Nephron (organoid): ENCODE data around the gene ZNF467.

Experiments
- H3K27ac Mint-ChIP-seq, 3 experiments: 2 replicates each; pipeline ENCODE4 v1.8.0; 2020; ENCODE audit warnings: mixed read lengths in 3 of 3, mild to moderate bottlenecking in 2 of 3, moderate library complexity in 1 of 3
- H3K27me3 Mint-ChIP-seq: 2 replicates; pipeline ENCODE4 v1.8.0; 2021; ENCODE audit warnings: low read depth, mild to moderate bottlenecking, moderate library complexity, mixed read lengths
- H3K36me3 Mint-ChIP-seq: 2 replicates; pipeline ENCODE4 v1.8.0; 2020; ENCODE audit warnings: low read depth, mixed read lengths
- H3K4me1 Mint-ChIP-seq: 2 replicates; pipeline ENCODE4 v1.8.0; 2020; ENCODE audit warnings: mixed read lengths
- H3K4me3 Mint-ChIP-seq, 3 experiments: 2 replicates each; pipeline ENCODE4 v1.8.0; 2020; ENCODE audit warnings: mild to moderate bottlenecking in 3 of 3, mixed read lengths in 3 of 3, moderate library complexity in 2 of 3
- H3K9me3 Mint-ChIP-seq: 2 replicates; pipeline ENCODE4 v1.8.0; 2020; ENCODE audit warnings: mixed read lengths
- TF ChIP-seq, protein P1 (sequence below), 3 experiments: fragments of 200-600 bp; sonication (generic); IDR thresholded peaks; one replicate each; pipeline ENCODE4 v1.5.0; 2021; ENCODE audit warnings: antibody characterized with exemption in 3 of 3; ENCODE audit not compliant: unreplicated experiment in 3 of 3

Gene ZNF467

GRCh38 chr7:149731207-149731955 lies 42.0 kb downstream of the ZNF467 start:
- H3K27ac Mint-ChIP-seq = no peak overlapping the region
- H3K4me3 Mint-ChIP-seq = no peak overlapping the region
- H3K9me3 Mint-ChIP-seq = no peaks in the 10 kb centered on the region
- peaks cover 21% of the 10 kb centered on the region for H3K36me3 Mint-ChIP-seq
- H3K4me1 Mint-ChIP-seq = peaks cover 16% of the 10 kb centered on the region
- no peaks in the 10 kb centered on the region for H3K27me3 Mint-ChIP-seq
- TF ChIP-seq, protein P1, sequence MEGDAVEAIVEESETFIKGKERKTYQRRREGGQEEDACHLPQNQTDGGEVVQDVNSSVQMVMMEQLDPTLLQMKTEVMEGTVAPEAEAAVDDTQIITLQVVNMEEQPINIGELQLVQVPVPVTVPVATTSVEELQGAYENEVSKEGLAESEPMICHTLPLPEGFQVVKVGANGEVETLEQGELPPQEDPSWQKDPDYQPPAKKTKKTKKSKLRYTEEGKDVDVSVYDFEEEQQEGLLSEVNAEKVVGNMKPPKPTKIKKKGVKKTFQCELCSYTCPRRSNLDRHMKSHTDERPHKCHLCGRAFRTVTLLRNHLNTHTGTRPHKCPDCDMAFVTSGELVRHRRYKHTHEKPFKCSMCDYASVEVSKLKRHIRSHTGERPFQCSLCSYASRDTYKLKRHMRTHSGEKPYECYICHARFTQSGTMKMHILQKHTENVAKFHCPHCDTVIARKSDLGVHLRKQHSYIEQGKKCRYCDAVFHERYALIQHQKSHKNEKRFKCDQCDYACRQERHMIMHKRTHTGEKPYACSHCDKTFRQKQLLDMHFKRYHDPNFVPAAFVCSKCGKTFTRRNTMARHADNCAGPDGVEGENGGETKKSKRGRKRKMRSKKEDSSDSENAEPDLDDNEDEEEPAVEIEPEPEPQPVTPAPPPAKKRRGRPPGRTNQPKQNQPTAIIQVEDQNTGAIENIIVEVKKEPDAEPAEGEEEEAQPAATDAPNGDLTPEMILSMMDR (IDR thresholded peaks at IDR 0.05; ENCODE audit: unreplicated experiment in 3 of 3) = no peak

DNA sequence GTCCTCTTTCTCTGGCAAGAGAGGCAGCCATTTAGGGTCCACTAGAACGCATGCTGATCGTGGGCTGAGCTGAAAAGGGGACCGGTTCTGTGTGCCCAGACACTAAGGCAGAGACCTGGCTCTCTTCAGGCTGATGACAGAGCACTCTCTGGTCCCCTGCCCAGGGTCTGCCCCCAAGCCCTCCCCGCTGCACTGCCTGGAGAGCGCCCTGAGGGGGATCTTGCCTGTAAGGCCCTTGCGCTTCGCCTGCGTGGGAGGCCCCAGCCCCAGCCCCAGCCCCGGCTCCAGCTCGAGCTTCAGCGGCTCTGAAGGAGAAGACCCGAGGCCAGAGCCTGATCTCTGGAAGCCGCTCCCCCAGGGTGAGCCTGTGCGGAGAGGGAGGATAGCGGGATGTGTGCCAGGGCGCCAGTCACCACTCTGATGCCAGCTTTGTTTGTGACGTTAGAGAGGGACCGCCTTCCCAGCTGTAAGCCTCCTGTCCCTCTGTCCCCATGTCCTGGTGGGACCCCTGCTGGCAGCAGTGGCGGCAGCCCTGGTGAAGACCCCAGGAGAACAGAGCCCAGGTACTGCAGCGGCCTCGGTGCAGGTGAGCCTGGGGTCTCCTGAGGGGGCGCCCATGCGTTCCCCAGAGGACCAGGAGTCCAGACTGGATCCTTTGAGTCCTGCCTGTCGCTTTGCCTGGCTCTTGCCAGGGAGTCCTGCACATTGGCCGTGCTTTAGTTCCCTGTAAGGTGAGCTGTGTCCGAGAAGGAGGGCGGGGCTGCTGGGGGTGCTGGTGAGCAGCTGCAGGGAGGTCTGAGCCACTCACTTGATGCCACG lies 43.2 kb downstream of the ZNF467 start:
- H3K9me3 Mint-ChIP-seq = no peaks in the 10 kb centered on the region

GRCh38 chr7:149729586-149729982 lies 43.8 kb downstream of the ZNF467 start:
- TF ChIP-seq, protein P1 (IDR thresholded peaks at IDR 0.05; ENCODE audit: unreplicated experiment in 3 of 3) = no peak
- H3K27ac Mint-ChIP-seq = no peak overlapping the region
- H3K4me1 Mint-ChIP-seq = peaks cover 16% of the 10 kb centered on the region
- no peaks in the 10 kb centered on the region for H3K27me3 Mint-ChIP-seq
- H3K9me3 Mint-ChIP-seq = no peaks in the 10 kb centered on the region
- peaks cover 21% of the 10 kb centered on the region for H3K36me3 Mint-ChIP-seq
- no peak overlapping the region for H3K4me3 Mint-ChIP-seq

More for the DNA sequence above, 43.2 kb downstream of the ZNF467 start:
- no peaks in the 10 kb centered on the region for H3K27me3 Mint-ChIP-seq
- H3K4me3 Mint-ChIP-seq = no peak overlapping the region
- TF ChIP-seq, protein P1 (IDR thresholded peaks at IDR 0.05; ENCODE audit: unreplicated experiment in 3 of 3) = no peak
- peaks cover 21% of the 10 kb centered on the region for H3K36me3 Mint-ChIP-seq
- H3K4me1 Mint-ChIP-seq = peaks cover 16% of the 10 kb centered on the region
- no peak overlapping the region for H3K27ac Mint-ChIP-seq

- TF ChIP-seq, protein P1 (IDR thresholded peaks at IDR 0.05; ENCODE audit: unreplicated experiment in 3 of 3) = no peak
- no peaks in the 10 kb centered on the region for H3K27me3 Mint-ChIP-seq
- no peaks in the 10 kb centered on the region for H3K9me3 Mint-ChIP-seq
- H3K27ac Mint-ChIP-seq = no peak overlapping the region
- H3K4me1 Mint-ChIP-seq = peaks cover 16% of the 10 kb centered on the region
- H3K36me3 Mint-ChIP-seq = peaks cover 27% of the 10 kb centered on the region
- H3K4me3 Mint-ChIP-seq = no peak overlapping the region
Measured at GRCh38 chr7:149728491-149729375, 44.7 kb downstream of the ZNF467 start.

DNA sequence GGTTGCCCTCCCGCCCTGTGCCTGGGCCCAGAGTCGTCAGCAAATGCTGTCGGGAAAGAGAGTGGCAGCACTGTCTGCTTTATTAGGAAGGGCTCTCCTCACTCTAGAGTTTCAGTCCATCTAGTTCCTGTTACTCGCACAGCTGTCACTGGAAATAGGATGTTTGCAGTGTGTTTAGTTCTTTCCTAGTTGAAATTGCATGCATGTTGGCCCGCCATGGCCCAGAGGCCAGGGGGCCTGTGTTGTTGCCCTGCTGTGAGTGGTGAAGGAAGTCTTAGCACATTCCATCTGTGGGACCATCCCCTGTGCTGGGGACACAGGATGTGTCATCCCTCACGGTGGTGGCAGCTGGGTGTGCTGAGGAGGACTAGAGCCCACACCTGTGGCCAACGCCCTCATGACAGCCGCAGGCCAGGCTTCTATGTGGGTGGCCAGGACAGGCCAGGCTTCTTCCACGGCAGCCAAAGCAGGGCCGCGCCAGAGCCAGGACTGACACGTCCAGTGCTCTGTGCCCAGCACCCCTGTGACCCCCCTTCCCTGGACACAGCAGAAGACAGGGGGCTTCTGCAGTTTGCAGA lies 45.4 kb downstream of the ZNF467 start:
- H3K36me3 Mint-ChIP-seq = peaks cover 32% of the 10 kb centered on the region
- peak overlapping the region; percentile 61 to 79 (median 64) for H3K27ac Mint-ChIP-seq
- TF ChIP-seq, protein P1 (IDR thresholded peaks at IDR 0.05; ENCODE audit: unreplicated experiment in 3 of 3) = no peak
- no peak overlapping the region for H3K4me3 Mint-ChIP-seq
- H3K27me3 Mint-ChIP-seq = no peaks in the 10 kb centered on the region
- no peaks in the 10 kb centered on the region for H3K9me3 Mint-ChIP-seq
- peaks cover 16% of the 10 kb centered on the region for H3K4me1 Mint-ChIP-seq
